Stimulated activated CD4-positive, alpha-beta T cell treated with anti-CD3 and anti-CD28 coated beads, Interleukin-1b, Interleukin-23, amount 100 ng/mL, for 4 hours (primary cell): ENCODE results near the gene PNKD.

Source experiments
- DNase-seq, 2 donors: peaks; one replicate each; pipeline ENCODE4 v3.0.0-alpha.2; 2020; ENCODE audit warnings: low read depth in 2 of 2

The PNKD gene

GRCh38 chr2:218374795-218375194 lies 104.5 kb downstream of the PNKD start:
- DNase-seq = no peak

- no peak for DNase-seq
Observed at GRCh38 chr2:218375212-218375611, 104.9 kb downstream of the PNKD start.

GRCh38 chr2:218378053-218378452 lies 107.7 kb downstream of the PNKD start:
- no peak for DNase-seq

- no peak for DNase-seq
Observed at GRCh38 chr2:218381916-218382366, 111.6 kb downstream of the PNKD start, which contains the start of gene SLC11A1. TSS of gene SLC11A1 (plus strand) at chr2:218382273. CDS start at chr2:218382369, 96 bp downstream.

GRCh38 chr2:218382785-218383184 lies 112.5 kb downstream of the PNKD start:
- no peak for DNase-seq

- DNase-seq = no peak
Observed at GRCh38 chr2:218383892-218384519, 113.7 kb downstream of the PNKD start.

- no peak for DNase-seq
Observed at GRCh38 chr2:218384975-218385374, 114.7 kb downstream of the PNKD start.

- DNase-seq = no peak
Observed at GRCh38 chr2:218386505-218387368, 116.4 kb downstream of the PNKD start.

- DNase-seq = no peak
Observed at GRCh38 chr2:218387369-218388194, 117.3 kb downstream of the PNKD start.

GRCh38 chr2:218389333-218390150 lies 119.2 kb downstream of the PNKD start:
- DNase-seq = no peak

GRCh38 chr2:218391202-218391601 lies 120.9 kb downstream of the PNKD start:
- no peak for DNase-seq

GRCh38 chr2:218392459-218392858 lies 122.1 kb downstream of the PNKD start:
- DNase-seq = no peak

- no peak for DNase-seq
Observed at GRCh38 chr2:218392891-218393462, 122.7 kb downstream of the PNKD start.

- no peak for DNase-seq
Observed at GRCh38 chr2:218393750-218394290, 123.5 kb downstream of the PNKD start.

- no peak for DNase-seq
Observed at GRCh38 chr2:218394298-218395089, 124.2 kb downstream of the PNKD start.

GRCh38 chr2:218395090-218395444 lies 124.7 kb downstream of the PNKD start:
- DNase-seq = no peak

GRCh38 chr2:218395456-218395825 lies 125.1 kb downstream of the PNKD start:
- no peak for DNase-seq

- peak; percentile 87 to 91 for DNase-seq
Observed at GRCh38 chr2:218395826-218396687, 125.7 kb downstream of the PNKD start.
